ENCODE results near the gene FTH1. TPM values are rescaled to one million over a fixed set of nuclear protein-coding genes. Genes with fewer than 3 reads are reported as not detected.
"Not testable (repeated sequence)": the region's sequence is repeated elsewhere in the genome, so short reads cannot be mapped to it uniquely, and the experiment has no call there.

FTH1 gene
- total RNA-seq, 1 donor from 2014 or later = 2,359 TPM

DNA sequence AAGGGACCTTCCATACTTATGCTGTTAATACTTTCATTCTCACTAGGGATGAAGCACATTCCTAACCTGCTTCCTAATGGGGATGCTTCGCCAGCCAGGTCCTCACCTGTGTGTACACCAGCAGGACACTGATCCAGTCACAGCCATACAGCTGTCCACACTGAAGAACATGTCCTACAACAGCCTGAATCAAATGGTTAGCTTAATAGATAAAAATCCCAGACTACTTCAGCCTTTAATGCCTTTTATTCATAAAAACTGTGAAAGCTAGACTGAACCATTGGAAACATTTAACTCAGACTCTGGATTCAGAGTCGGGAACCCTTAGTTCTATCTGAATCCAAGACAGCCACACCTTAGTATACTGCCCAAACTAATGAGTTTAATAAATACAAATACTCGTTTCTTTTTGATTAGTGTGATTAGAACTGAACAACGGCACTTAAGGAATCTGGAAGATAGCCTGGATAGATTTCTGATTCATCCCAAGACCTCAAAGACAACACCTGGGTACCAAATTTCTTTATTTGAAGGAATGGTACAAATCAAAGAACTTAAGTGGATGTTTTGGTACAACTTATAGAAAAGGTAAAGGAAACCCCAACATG, 3.3 kb downstream of the FTH1 start:
- DNase-seq (ENCODE audit: low spot score) = no peak

DNA sequence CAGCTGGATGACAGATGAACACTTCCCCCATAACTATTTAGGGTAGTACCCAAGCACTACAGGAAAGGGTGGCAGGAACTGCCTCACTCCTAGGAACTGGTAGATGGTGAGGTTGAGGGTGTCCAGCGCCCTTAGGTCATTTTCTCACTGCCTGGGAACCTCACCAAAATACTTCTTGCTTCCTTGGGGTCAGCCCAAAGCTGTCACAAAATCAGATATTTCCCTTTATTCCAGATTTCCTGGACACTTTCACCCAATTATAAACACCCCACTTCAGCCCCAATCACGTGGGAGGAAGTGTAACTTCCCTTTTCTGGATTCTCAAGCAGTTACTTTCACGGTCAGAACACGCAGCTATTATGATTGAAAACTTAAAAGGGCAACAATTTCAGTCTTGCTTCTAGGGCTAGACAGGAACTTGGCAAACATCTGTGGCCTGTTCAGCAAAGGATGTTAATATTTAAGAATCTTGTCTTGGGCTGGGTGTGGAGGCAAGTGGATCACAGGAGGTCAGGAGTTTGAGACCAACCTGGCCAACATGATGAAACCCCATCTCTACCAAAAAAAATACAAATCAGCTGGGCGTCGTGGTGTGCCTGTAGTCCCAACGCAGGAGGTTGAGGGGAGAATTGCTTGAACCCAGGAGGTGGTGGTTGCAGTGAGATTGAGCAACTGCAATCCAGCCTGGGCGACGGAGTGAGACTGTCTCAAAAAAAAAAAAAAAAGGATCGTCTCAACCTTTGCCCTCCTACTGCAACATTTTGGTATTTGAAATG, 4.0 kb downstream of the FTH1 start:
- no peak for DNase-seq (ENCODE audit: low spot score)

DNA sequence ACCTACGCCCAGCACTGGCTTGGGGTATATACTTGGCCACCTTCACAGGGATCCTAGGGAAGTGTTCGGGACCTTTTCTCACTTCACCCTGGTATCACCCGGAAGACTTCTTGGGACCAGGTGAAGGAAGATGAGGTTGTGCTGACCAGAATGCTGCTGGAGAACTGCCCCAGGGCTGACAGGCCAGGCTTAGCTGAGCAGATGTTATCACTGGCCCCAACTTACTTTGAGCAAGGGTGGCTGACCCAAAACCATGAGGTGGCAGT, 4.5 kb downstream of the FTH1 start:
- DNase-seq (ENCODE audit: low spot score) = no peak

DNA sequence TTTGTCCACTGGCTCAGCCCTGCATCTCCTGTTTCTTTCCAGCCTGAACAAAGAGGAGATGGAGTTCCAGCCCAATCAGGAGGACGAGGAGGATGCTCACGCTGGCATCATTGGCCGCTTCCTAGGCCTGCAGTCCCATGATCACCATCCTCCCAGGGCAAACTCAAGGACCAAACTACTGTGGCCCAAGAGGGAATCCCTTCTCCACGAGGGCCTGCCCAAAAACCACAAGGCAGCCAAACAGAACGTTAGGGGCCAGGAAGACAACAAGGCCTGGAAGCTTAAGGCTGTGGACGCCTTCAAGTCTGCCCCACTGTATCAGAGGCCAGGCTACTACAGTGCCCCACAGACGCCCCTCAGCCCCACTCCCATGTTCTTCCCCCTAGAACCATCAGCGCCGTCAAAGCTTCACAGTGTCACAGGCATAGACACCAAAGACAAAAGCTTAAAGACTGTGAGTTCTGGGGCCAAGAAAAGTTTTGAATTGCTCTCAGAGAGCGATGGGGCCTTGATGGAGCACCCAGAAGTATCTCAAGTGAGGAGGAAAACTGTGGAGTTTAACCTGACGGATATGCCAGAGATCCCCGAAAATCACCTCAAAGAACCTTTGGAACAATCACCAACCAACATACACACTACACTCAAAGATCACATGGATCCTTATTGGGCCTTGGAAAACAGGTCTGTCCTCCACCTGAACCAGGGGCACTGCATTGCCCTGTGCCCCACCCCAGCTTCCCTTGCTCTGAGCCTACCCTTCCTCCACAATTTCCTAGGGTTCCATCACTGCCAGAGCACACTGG, 5.0 kb downstream of the FTH1 start:
- no peak for DNase-seq (ENCODE audit: low spot score)

DNA sequence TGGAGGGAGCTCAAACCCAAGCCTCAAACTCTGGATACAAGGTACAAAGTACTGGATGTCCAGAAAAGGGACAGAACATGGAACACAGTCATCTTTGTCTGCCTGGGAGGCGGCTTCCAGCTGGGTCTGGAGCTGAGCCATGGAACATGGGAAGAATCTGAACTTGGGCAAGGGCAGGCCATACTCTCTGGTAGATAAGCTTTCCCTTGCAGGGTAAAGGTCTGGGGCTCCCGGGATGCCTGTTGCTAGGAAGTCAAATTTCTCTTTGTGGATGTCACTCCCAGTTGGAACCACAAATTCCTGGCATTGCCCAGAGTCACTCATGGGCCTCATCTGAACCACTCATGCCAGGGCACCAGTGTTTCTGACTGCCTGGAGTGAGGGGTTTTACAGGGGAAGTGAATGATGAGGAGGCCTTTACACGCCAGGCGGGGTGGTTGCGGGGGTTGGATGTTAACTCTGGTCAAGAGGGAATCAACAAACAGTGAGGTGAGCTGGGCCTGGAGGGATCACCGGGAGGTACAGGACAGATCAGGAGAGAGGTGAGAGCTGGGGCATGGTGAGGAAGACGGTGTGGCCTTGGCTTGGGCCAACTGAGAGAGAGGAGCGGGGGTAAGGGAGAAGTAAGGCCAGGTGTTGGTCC, 5.7 kb downstream of the FTH1 start:
- no peak for DNase-seq (ENCODE audit: low spot score)

DNA sequence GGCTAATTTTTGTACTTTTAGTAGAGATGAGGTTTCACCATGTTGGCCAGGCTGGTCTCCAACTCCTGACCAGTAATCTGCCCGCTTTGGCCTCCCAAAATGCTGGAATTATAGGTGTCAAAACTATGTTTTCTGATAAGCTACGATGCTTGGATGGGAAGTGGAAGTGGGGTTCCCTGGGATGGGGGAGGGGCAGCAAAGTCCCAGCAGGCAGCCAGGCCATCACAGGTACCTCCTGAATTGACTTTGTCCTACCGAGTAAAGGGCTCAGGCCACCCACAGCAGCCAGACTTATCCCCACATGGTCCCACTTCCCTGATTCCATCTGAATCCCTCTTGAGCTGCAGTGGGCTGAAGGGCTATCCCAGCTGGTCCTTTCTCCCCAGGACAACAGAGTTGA, 6.9 kb downstream of the FTH1 start:
- DNase-seq (ENCODE audit: low spot score) = no peak

DNA sequence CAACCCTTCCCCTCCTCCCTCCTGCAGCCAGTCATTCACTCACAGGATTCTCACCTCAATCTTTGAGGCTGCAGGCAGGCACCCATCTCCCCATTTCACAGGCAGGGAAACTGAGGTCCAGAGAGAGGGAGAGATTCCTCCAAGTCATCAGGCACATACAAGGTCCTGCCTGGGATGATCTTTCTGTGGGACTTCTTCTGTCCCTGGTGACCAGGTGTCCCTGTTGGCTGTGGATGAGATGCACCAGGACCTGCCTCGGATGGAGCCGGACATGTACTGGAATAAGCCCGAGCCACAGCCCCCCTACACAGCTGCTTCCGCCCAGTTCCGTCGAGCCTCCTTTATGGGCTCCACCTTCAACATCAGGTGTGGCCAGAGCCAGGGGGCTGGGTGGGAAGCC, 7.8 kb downstream of the FTH1 start:
- no peak for DNase-seq (ENCODE audit: low spot score)

DNA sequence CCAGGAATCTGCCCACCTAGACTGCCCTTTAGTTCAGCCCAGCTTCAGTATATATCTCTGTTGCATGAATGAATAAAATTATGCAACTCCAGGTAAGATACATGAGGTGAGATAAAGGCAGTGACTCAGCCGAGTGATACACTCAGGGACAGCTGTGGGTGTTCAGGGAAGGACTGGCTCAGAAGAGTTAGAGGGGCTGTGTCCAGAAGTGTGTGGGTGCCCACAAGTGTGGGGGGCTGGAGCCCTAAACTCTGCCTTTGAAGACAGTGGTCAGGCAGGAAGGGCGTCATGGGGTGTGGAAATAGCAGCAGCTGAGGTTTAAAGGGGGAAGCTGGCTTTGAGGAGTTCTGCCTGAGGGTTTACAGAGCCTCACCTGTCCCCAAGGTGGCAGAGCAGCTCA, 8.3 kb downstream of the FTH1 start:
- DNase-seq (ENCODE audit: low spot score) = no peak

DNA sequence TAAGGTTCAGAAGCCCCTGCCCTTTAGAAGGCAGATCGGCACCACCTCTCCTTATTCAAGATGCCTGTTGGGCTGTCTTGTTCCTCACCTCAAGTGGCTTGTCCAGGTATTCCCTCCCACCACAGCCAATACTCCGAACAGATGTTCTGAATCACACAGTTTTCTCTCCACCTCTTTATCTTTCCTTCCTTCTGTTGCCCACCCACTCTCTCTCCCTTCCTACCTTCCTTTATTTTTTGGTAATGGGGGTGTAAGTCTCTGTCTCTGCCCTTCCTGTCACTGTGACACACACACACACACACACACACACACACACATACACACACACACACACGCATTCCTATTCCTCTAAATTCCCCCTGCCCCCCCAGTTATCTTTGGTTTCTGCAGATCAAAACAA, 8.8 kb downstream of the FTH1 start:
- no peak for DNase-seq (ENCODE audit: low spot score)

DNA sequence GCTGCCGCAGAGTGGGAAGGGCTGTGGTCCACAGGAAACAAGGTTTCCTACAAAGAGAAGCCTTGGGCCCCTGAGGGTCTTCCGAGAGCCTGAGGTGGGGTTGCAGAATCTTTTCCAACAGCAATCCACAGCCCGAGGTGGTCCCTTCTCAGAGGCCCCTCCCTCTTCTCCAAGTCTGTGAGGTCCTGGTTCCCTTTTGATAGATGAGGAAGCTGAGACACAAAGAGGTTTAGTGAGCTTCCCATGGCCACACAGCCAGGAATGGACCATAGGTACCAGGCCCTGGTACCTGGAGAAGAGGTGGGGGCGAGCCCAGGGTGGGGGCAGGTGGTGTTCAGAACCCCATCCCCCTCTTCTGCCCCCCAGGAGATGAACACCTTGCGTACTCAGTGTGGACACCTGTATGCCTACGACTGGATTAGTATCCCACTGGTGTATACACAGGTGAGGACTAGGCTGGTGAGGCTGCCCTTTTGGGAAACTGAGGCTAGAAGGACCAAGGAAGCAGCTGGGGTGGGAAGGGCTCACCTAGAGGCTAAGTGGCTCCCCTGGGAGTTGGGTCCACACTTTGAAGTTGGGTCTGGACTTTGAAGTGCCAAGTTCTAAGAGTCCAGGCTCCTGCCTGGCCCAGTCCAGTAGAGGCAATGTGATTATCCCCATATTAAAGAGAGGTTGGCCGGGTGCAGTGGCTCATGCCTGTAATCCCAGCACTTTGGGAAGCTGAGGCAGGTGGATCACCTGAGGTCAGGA, 10.2 kb downstream of the FTH1 start:
- DNase-seq (ENCODE audit: low spot score) = no peak

DNA sequence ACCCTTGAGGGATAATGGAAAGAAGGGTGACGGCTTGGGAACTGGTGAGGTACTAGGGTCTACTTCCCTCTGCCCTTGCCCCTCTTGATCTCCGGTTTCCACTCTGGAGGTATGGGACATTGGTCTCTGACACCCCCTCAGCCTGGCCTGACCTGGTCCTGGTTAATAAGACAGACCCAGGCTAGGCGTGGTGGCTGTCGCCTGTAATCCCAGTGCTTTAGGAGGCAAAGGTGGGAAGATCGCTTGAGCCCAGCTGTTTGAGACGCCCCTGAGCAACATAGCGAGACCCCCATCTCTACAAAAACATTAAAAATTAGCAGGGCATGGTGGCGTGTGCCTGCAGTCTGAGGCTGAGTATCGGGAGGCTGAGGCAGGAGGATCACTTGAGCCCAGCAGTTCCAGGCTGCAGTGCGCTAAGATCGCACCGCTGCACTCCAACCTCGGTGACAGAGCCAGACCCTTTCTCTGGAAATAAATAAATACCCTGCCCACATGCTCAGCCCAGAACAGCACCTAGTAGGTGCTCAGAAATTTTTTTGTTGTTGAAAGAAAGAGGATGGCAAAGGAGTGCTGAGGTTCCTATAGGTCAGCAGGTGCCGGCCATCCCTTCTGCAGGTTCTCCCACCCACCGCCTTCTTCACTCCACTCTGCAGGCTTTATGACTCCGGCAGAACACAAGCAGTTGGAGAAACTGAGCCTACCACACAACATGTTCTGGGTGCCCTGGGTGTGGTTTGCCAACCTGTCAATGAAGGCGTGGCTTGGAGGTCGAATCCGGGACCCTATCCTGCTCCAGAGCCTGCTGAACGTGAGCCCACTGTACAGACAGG, 11.0 kb downstream of the FTH1 start:
- DNase-seq (ENCODE audit: low spot score) = no peak

DNA sequence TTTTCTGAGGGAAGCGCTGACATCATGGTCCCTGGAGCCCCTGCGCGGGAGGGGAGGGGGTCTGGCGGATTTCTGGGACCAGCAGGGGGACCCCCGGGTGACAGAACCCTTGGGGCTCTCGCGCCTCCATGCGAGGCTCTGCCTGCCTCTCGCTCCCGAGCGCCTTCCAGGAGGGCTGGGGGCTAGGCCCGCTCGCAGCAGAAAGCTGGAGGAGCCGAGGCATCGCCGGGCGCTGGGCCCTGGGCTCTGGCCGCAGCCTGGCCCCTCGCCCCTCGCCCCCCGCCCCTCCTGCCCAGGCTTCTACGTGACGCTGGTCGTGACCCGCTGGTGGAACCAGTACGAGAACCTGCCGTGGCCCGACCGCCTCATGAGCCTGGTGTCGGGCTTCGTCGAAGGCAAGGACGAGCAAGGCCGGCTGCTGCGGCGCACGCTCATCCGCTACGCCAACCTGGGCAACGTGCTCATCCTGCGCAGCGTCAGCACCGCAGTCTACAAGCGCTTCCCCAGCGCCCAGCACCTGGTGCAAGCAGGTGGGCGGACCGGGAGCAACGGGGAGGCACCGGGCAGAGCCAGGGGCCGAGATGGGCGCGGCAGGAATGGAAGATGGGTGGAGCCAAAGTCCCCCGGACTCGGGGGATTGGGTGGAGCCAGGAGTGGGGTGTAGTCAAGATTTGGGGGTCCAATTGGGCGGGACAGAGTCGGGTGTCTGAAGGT, 11.9 kb downstream of the FTH1 start:
- DNase-seq (ENCODE audit: low spot score) = no peak

DNA sequence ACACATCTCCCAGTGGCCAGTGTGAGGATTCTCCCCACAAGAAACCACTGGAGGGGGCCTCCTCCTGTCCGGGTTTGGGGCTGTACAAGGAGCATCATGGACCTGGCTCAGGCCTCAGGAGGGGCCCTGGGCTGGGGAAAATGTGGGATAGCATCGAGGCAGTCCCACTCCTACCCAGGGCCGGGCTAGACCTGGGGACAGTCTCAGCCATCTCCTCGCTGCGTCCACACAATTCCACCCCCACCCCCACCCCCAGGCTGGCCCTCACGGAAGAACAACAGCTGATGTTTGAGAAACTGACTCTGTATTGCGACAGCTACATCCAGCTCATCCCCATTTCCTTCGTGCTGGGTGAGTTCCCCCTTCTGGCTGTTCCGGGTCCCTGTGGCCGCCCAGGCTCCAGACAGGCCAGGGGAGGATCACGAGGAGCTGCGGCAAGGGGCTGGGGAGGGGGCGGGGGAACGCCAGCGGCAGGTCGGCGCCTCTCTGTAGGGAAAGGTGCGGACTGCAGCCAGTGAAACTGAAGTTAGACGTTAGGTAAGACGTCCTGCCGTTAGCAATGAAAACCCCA, 12.5 kb downstream of the FTH1 start:
- no peak for DNase-seq (ENCODE audit: low spot score)

DNA sequence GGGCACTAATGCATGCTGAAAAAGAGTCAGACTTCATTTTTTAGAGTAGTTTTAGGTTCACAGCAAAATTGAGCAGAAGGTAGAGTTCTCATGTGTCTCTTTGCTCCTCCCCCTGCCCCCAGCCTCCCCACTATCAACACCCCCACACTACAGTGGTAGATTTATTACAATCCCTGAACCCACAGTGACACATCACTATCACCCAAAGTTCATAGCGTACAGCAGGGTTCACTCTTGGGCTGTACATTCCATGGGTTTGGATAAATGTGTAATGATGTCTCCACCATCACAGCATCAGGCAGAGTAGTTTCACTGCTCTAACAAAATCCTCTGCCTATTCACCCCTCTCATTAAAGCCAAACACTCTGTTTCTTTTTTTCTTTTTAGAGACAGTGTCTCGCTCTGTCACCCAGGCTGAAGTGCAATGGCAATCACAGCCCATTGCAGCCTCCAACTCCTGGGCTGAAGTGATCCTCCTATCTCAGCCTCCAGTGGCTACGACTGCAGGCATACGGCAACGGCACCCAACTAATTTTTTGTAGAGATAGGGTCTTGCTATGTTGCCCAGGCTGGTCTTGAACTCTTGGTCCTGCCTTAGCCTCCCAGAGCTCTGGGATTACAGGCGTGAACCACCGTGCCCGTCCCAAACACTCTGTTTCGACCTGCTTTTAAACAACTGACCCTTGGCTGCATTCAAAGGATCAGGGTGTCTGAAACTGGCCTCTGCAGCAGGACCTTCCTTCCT, 13.2 kb downstream of the FTH1 start:
- no peak for DNase-seq (ENCODE audit: low spot score)

DNA sequence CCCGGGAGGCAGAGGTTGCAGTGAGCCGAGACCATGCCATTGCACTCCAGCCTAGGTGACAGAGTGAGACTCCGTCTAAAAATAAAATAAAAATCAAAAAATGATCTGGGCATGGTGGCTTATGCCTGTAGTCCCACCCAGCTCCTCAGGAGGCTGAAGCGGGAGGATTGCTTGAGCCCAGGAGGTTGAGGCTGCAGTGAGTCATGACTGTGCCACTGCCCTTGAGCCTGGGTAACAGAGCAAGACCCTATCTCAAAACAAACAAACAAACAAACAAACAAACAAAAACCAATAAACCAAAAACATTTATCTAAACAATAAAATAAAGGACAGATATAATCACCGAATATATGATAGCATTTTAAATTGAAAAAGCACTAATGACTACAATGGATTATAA, 13.8 kb downstream of the FTH1 start:
- DNase-seq (ENCODE audit: low spot score) = not testable (repeated sequence)

DNA sequence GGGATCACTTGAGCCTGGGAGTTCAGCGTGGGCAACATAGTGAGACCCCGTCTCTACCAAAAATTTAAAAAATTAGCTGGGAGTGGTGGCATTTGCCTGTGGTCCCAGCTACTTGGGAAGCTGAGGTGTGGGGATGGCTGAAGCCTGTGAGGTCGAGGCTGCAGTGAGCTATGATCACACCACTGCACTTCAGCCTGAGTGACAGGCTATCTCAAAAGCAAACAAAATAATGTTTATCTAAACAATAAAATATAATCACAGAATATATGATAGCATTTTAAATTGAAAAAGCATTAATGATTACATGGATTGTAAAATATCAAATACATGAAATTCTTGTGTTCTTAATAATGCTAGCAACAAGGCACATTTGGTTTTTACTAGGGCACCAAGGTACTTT, 14.6 kb downstream of the FTH1 start:
- DNase-seq (ENCODE audit: low spot score) = no peak

DNA sequence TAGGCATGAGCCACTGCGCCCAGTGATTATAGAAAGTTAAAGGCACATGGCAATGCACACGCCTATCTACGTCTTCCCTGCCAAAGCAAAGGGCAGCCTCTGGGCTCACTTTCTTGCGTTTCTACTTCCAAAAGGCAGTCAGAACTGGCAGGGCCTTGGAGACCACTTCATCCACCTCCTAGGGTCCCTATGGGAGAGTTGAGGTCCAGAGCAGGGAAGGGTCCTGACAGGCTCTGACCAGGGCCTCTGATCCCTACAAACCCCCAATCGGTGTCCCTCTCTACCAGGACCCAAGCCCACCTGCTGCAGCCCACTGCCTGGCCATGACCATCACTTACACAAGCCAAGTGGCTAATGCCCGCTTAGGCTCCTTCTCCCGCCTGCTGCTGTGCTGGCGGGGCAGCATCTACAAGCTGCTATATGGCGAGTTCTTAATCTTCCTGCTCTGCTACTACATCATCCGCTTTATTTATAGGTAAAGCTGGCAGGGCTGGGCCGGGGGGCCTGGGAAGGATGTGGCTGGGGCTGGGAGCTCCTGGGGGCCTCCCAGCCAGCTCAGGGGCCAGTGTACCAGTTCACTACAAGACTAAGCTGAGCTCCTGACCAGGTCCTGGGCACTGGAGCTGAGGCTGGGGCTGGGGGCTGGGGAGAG, 15.8 kb downstream of the FTH1 start:
- DNase-seq (ENCODE audit: low spot score) = no peak

DNA sequence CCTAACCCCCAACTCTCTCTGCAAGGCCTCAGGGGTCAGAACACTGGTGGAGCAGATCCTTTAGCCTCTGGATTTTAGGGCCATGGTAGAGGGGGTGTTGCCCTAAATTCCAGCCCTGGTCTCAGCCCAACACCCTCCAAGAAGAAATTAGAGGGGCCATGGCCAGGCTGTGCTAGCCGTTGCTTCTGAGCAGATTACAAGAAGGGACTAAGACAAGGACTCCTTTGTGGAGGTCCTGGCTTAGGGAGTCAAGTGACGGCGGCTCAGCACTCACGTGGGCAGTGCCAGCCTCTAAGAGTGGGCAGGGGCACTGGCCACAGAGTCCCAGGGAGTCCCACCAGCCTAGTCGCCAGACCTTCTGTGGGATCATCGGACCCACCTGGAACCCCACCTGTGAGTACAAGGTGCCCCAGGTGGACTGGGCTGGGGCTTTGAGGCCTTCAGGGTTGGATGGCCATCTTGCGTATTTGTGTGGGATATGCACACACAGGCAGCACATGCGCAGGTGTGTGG, 17.3 kb downstream of the FTH1 start, which contains the start of gene BEST1:
Gene BEST1, plus strand, starts transcription at position 317 of the 513 bp plus-strand sequence. CDS start 1,456 bp downstream, outside the sequence.
- no peak for DNase-seq (ENCODE audit: low spot score)
